Measurements from ENCODE around the gene VSX1.

- TF ChIP-seq E2F8 (IDR thresholded peaks at IDR 0.05; ENCODE audit: low read depth, partially characterized antibody) (no peak), ZNF174 (CRISPR knock-in tag; IDR thresholded peaks at IDR 0.05) (no peak), ZZZ3 (IDR thresholded peaks at IDR 0.05) (no peak), HMGN3 (IDR thresholded peaks at IDR 0.05; ENCODE audit: borderline replicate concordance, extremely low read depth, insufficient read length, low read depth, low read length) (no peak), HDGF (IDR thresholded peaks at IDR 0.05) (no peak), NEUROD1 (IDR thresholded peaks at IDR 0.05; ENCODE audit: borderline replicate concordance, low read depth, low read length, partially characterized antibody) (no peak), CTCF (IDR thresholded peaks at IDR 0.05 in 2 of 3, conservative IDR thresholded peaks at IDR 0.05 in 1 of 3; ENCODE audit: insufficient read depth in 2 of 3, low read depth in 1 of 3, low read length in 3 of 3) (no peak), EP300 (IDR thresholded peaks at IDR 0.05; ENCODE audit: low read length) (no peak), FOXP1 (CRISPR knock-in tag; IDR thresholded peaks at IDR 0.05) (no peak), RAD21 (CRISPR knock-in tag; conservative IDR thresholded peaks at IDR 0.05 in 1 of 2, IDR thresholded peaks at IDR 0.05 in 1 of 2) (no peak), CBX8 (IDR thresholded peaks at IDR 0.05; ENCODE audit: borderline replicate concordance, extremely low read depth, low read depth, low read length, poor library complexity, severe bottlenecking) (no peak), TCF7L2 (IDR thresholded peaks at IDR 0.05; ENCODE audit: low read depth, low read length) (no peak), MLLT1 (IDR thresholded peaks at IDR 0.05) (no peak)
Observed at GRCh38 chr20:25067102-25067987, 14.6 kb downstream of the VSX1 start.

Measured in K562 (cell line).